Stimulated activated CD4-positive, alpha-beta T cell treated with anti-CD3 and anti-CD28 coated beads, Interleukin-4, amount 100 ng/mL, for 24 hours (primary cell): Measurements from ENCODE around the gene MAP2K3.
A peak's percentile ranks its signal among the peaks of the same experiment; 100 is the strongest.

ENCODE experiments used
- DNase-seq: peaks from one replicate; pipeline ENCODE4 v3.0.0-alpha.2; 2020

Gene MAP2K3

GRCh38 chr17:21252796-21253645 is 31.5 kb upstream of the MAP2K3 start, which contains the start of gene NATD1:
TSS of gene NATD1 (minus strand) at chr17:21253410. CDS start at chr17:21253264, 146 bp downstream.
- DNase-seq = peak; percentile 76

- no peak for DNase-seq
Measured at GRCh38 chr17:21253646-21254441, 30.7 kb upstream of the MAP2K3 start.

GRCh38 chr17:21258593-21258992 is 25.9 kb upstream of the MAP2K3 start:
- DNase-seq = no peak

GRCh38 chr17:21262259-21262993 is 22.1 kb upstream of the MAP2K3 start:
- no peak for DNase-seq

GRCh38 chr17:21263376-21263775 is 21.1 kb upstream of the MAP2K3 start:
- DNase-seq = no peak

GRCh38 chr17:21268596-21269188 is 15.8 kb upstream of the MAP2K3 start:
- DNase-seq = no peak

- no peak for DNase-seq
Measured at GRCh38 chr17:21269394-21269793, 15.1 kb upstream of the MAP2K3 start.

- DNase-seq = no peak
Measured at GRCh38 chr17:21271454-21272183, 12.9 kb upstream of the MAP2K3 start.

GRCh38 chr17:21272250-21272649 is 12.3 kb upstream of the MAP2K3 start:
- no peak for DNase-seq

GRCh38 chr17:21272881-21273792 is 11.4 kb upstream of the MAP2K3 start:
- no peak for DNase-seq

GRCh38 chr17:21275047-21275578 is 9.4 kb upstream of the MAP2K3 start:
- no peak for DNase-seq

GRCh38 chr17:21275579-21276263 is 8.8 kb upstream of the MAP2K3 start:
- peak; percentile 97 for DNase-seq

- no peak for DNase-seq
Measured at GRCh38 chr17:21276264-21276588, 8.3 kb upstream of the MAP2K3 start.

GRCh38 chr17:21277332-21277731 is 7.2 kb upstream of the MAP2K3 start:
- DNase-seq = no peak

- peak; percentile 41 for DNase-seq
Measured at GRCh38 chr17:21278450-21279197, 5.9 kb upstream of the MAP2K3 start.

GRCh38 chr17:21279198-21279535 is 5.3 kb upstream of the MAP2K3 start:
- no peak for DNase-seq

- DNase-seq = no peak
Measured at GRCh38 chr17:21279582-21279981, 4.9 kb upstream of the MAP2K3 start.

- peak; percentile 92 for DNase-seq
Measured at GRCh38 chr17:21280081-21280518, 4.4 kb upstream of the MAP2K3 start.

- DNase-seq = no peak
Measured at GRCh38 chr17:21282231-21282630, 2.3 kb upstream of the MAP2K3 start.

- no peak for DNase-seq
Measured at GRCh38 chr17:21282850-21283249, 1.7 kb upstream of the MAP2K3 start.
